Cerebellar nuclear complex (tissue), 1 donor: ENCODE results near the gene C22orf31.

ENCODE experiments used
- DNase-seq, 2 experiments: peaks; one replicate each; lab custom pipeline; 2025; lab: John Stamatoyannopoulos, UW

C22orf31 gene

GRCh38 chr22:29081517-29082236 is 20.0 kb upstream of the C22orf31 start:
- DNase-seq: no peak

GRCh38 chr22:29080106-29080975 is 18.7 kb upstream of the C22orf31 start:
- no peak for DNase-seq

- no peak for DNase-seq
These were observed 17.7 kb upstream of the C22orf31 start for GRCh38 chr22:29079218-29079901.

GRCh38 chr22:29078869-29079207 is 17.2 kb upstream of the C22orf31 start:
- no peak for DNase-seq

GRCh38 chr22:29078036-29078868 is 16.6 kb upstream of the C22orf31 start:
- no peak for DNase-seq

- no peak for DNase-seq
These were observed 12.7 kb upstream of the C22orf31 start for GRCh38 chr22:29074276-29074772.

GRCh38 chr22:29073618-29074275 is 12.1 kb upstream of the C22orf31 start:
- DNase-seq: no peak

- no peak for DNase-seq
These were observed 11.5 kb upstream of the C22orf31 start, which contains the start of gene KREMEN1 for GRCh38 chr22:29072979-29073617. Gene KREMEN1 (plus strand): TSS chr22:29073035. CDS start chr22:29073131, 96 bp downstream.

- DNase-seq: peak; percentile 7 to 18
These were observed 10.8 kb upstream of the C22orf31 start for GRCh38 chr22:29072193-29072978.

GRCh38 chr22:29071261-29072045 is 9.8 kb upstream of the C22orf31 start:
- no peak for DNase-seq

GRCh38 chr22:29070490-29070889 is 8.9 kb upstream of the C22orf31 start:
- DNase-seq: no peak

GRCh38 chr22:29069463-29069862 is 7.8 kb upstream of the C22orf31 start:
- no peak for DNase-seq

GRCh38 chr22:29065468-29066190 is 4.0 kb upstream of the C22orf31 start:
- no peak for DNase-seq

- DNase-seq: no peak
These were observed 723 bp upstream of the C22orf31 start for GRCh38 chr22:29062286-29062821.

- no peak for DNase-seq
These were observed 700 bp downstream of the C22orf31 start for GRCh38 chr22:29060931-29061330.

- no peak for DNase-seq
These were observed 1.3 kb downstream of the C22orf31 start for GRCh38 chr22:29060251-29060869.

GRCh38 chr22:29056472-29056871 is 5.2 kb downstream of the C22orf31 start:
- DNase-seq: no peak
